Putamen (tissue), 1 donor: ENCODE measurements around the gene MUCL1.
"Not testable (repeated sequence)": the region's sequence is repeated elsewhere in the genome, so short reads cannot be mapped to it uniquely, and the experiment has no call there.

Source experiments
- DNase-seq: peaks from one replicate; pipeline ENCODE4 v3.0.0-alpha.2; 2016; ENCODE audit warnings: low spot score

MUCL1 gene

GRCh38 chr12:54853933-54854538 lies at the start of gene MUCL1:
MUCL1 (plus strand) TSS chr12:54854516; CDS start chr12:54854583, 67 bp downstream.
- peak; percentile 11 for DNase-seq

DNA sequence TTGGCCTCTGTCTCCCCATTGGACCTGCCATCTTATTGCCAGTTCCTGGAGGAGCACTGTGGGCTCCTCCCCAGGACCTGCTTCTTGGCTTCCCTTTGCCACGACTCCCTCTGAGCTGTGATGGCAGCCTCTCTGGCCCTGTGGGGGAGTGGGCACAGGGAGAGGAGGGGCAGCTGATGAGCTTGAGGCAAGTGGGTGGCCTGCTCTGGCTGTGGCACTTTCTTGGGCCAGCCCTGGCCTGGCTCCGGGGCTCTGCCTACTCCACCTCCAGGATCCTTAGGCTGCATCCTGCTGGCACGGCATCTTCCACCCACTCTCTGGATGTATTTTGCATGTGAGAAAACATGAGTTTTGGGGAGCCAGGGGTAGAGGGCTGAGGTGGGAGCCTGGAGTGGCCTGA lies 32.6 kb upstream of the MUCL1 start:
- no peak for DNase-seq

DNA sequence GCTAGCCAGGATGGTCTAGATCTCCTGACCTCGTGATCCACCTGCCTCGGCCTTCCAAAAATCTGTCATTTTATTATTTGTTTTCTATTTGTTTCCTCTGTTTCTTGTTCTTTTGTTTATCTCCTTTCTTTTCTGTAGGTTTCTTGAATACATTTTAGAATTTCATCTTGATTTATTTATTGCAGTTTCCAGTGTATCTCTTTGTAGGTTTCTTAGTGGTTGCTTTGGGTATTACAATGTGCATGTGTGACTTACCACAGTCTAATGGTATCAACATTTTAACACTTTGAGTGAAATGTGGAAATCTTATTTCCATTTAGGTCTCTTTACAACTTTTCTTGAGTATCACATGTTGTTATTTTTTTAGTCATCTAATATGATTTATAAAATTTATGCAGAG lies 29.9 kb upstream of the MUCL1 start:
- no peak for DNase-seq

DNA sequence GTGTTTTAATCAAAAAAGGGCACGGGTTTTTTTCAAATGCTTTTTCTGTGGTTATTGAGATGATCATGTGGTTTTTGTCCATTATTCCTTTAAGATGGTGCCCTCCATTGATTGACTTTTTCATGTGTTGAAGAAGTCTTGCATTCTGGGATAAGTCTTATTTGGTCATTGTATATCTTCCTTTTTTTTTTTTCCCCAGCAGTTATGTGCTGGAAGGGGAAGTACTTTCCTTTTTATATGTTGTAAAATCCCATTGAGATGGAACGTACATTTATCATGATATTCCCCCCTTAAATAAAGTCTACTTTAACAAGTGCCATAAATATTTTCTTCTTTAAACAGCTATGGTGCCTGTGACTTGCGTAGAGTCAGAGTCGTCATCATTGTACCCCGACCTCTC lies 24.8 kb upstream of the MUCL1 start:
- no peak for DNase-seq

DNA sequence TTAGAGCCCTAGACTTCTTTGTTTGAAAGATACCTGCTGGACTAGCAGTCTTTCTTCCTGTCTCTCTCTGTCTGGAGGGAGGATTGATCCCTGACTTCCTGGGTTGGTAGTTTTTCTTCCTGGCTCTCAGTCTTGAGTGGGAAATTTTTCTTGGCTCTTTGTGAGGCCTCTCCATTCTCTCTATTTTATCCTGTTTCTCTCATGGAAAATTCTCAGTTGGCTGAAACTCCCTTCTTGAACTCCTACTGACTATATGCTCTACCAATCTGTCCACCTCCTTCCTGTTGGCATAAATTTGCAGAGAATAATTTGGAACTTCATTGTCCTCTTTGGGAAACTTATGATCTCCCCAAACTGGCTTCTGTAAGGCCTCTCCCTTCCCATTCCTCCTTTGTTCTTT lies 24.1 kb upstream of the MUCL1 start:
- no peak for DNase-seq

GRCh38 chr12:54831631-54832030 lies 22.7 kb upstream of the MUCL1 start:
- no peak for DNase-seq

DNA sequence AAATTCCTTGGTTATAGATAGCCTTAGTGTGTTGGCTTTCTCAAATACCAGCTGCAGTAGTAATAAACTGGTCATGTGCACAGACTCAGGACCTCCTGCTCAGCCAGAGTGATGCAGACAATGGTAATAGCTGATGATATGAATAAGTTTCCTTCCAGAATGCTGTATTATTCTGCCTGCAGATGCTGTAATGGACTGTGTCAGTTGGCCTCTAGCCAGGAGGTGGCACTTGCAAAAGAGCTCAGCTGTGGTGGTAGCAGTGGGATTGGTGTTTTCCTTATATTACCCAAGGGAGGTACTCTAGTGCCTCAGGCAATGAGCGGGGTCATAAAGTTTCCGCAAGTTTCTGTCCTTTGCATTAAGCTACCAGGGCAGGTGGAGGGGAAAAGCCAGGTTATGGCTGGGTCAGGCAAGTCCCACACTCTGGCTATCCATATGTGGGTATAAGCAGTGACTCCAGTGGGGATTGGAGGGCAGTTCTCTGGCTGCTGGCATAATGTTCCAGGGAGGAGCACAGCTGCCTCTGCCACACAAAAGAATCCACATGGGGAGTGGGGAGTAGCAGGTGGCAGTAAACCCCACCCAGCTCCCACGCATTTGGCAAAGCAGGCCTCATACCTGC lies 14.0 kb upstream of the MUCL1 start:
- DNase-seq = no peak

GRCh38 chr12:54857406-54857805 lies 3.1 kb downstream of the MUCL1 start:
- DNase-seq = no peak

DNA sequence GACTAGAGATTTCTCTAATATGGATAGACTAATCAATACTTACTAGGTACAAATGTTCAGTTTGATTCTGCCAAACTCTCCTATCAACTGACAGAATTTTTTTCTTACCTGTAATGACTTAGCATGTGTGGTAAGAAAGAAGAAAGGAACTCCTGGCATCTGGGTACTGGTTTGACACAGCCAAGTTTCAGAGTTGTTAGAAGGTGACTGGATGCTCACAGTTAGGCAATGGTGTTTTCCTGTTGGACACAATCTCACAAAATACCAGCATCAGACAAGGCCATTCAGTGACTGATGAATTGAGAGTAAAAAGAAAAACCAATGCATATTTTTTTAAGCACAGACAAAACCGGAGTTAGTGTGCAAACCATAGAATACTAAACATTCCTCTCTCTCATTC lies 4.2 kb downstream of the MUCL1 start:
- no peak for DNase-seq

DNA sequence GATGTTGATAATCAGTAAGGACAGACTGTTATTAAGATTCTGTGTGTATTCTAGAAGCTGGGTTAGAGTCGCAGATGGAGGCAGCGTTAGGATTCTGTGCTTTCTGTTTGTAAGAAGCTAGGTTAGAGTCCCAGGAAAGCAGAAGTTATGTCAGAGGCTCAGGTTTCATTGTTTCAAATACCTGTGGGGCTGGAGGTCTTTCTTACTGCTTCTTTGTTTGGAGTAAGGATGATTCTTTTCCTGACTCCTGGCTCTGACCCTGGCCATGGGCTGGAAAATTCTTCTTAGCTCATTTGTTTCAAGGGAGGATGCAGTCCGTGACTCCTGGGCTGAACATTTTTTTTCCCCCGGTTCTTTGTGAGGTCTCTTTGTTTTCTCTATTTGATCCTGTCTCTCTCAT lies 5.2 kb downstream of the MUCL1 start:
- no peak for DNase-seq

GRCh38 chr12:54861927-54862326 lies 7.6 kb downstream of the MUCL1 start:
- no peak for DNase-seq

DNA sequence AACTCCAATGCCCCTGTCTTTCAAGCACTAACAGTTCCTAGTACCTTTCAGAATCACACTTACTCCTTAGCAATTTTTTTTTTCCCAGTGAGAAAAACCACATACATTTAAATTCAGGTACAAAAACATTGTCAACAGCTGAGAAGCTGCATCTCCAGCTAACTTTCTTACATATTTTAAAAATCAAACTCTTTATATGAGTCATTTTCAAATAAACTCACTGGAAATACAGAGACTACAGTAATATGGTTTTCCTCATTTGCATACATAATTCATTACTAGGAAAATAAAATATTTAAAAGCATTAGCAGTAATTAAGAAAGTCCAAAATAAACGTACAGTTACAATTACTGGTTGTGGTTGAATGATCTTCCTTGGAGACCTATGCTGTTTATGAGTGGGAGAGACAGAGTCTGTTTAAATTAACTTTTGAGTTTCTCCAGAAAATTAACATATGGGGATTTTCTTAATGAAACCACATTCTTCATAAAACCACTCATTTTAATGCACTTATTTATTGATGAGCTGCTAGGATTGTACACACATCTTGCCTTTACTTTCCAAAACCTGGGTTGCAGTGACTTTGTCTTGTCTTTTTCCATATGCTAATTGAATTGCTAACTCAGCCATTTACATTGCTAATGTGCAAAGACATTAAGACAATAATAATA lies 9.8 kb downstream of the MUCL1 start:
- no peak for DNase-seq

GRCh38 chr12:54865683-54866324 lies 11.5 kb downstream of the MUCL1 start:
- no peak for DNase-seq

- no peak for DNase-seq
These were observed 14.4 kb downstream of the MUCL1 start for GRCh38 chr12:54868690-54869089.

DNA sequence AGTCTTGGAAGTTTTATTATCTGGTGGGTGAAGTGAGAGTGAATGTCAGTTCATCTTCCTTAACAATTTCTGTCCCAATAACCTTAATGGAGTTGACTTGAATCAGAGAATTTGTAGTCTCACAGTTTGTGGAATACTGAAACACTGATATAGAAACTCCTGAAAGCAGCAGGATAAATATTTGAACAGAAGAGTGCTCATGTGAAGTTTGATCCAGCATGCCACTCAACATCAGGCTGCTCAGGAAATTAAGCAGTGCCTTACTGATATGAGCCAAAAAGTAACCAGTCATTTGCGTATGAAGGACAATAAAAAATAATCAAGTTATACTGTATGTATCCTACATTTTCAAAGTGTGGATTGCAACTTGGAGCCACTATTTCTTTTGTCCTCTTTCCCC lies 15.7 kb downstream of the MUCL1 start:
- no peak for DNase-seq

- no peak for DNase-seq
These were observed 16.3 kb downstream of the MUCL1 start for GRCh38 chr12:54870617-54871016.

DNA sequence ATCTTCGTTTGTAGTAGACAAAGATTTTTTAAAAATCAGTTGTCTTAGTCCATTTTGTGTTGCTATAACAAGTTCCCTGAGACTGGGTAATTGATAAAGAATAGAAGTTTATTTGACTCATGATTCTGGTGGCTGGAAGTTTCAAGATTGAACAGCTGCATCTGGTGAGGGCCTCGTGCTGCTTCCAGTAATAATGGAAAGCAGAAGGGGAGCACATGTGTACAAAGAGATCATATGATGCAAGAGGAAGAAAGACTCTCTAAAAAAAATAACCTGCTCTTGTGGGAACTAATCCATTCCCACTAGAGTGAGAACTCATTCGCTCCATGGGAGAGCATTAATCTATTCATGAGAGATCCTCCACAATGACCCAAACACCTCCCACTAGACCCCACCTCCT lies 24.8 kb downstream of the MUCL1 start:
- no peak for DNase-seq

DNA sequence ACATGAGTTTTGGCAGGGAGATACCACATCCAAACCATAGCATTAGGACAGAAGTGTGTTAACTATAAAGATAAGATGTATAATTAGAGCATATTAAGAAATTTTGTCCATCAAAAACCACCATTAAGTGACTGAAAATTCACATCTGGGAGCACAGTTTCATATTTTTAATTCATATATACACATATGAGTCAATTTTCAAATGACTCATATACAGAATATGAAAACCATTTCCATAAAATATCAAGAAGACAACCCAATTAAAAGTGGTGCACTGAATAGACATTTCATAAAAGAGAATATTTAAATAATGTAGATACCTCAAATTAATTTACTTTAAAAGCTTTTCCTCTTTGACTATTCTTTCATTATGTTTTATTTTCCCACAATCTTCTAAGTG lies 25.3 kb downstream of the MUCL1 start:
- DNase-seq = no peak

GRCh38 chr12:54882079-54882478 lies 27.8 kb downstream of the MUCL1 start:
- no peak for DNase-seq

GRCh38 chr12:54882597-54882996 lies 28.3 kb downstream of the MUCL1 start:
- not testable (repeated sequence) for DNase-seq

DNA sequence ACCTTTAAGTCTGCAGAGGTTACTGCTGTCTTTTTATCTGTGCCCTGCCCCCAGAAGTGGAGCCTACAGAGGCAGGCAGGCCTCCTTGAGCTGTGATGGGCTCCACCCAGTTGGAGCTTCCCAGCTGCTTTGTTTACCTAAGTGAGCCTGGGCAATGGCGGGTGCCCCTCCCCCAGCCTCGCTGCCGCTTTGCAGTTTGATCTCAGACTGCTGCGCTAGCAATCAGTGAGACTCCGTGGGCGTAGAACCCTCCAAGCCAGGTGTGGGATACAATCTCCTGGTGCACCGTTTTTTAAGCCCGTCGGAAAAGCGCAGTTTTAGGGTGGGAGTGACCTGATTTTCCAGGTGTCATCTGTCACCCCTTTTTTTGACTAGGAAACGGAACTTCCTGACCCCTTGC lies 34.1 kb downstream of the MUCL1 start:
- not testable (repeated sequence) for DNase-seq

DNA sequence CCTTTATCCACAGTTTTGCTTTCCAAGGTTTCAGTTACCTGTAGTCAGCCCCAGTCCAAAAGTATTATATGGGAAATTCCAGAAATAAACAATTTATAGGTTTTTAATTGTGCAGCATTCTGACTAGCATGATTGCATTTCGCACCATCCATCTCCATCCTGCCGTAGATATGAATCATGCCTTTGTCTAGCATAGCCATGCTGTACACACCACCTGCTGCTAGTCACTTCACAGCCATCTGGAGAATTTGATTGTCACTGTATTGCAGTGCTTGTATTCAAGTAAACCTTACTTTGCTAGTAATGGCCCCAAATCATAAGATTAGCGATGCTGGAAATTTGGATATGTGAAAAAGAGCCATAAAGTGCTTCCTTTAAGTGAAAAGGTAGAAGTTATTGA lies 36.0 kb downstream of the MUCL1 start:
- DNase-seq = no peak
